22Rv1 (cell line): ENCODE results near the gene UNC5C.

Source experiments
- ZFX ChIP-seq: fragments of 450-650 bp; IDR thresholded peaks from 2 replicates; pipeline ENCODE4 v1.6.1; 2017; ENCODE audit warnings: antibody characterized with exemption, borderline replicate concordance
- TF ChIP-seq, protein P1 (sequence below): fragments of 450-650 bp; IDR thresholded peaks from 2 replicates; pipeline ENCODE4 v1.5.1; 2017; ENCODE audit warnings: mild to moderate bottlenecking

DNA sequence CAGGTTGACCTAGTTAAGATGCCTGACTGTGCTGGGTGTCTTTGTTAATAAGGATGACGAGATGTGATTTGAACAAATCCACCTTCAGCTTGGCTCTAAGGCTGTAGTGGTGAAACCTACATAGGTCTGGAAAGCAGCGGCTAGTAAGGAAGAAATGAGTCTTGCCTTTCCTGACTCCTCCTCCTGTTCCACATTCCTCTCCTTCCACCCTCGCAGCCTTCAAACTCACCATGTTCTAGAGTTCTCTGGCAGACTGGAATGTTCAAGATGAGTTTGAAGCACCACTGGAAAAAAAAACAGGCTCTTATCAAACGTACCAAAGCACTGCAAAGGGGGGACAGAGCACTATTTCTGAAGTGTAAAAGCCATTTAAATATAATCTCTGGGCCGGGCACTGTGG, 395.6 kb downstream of the UNC5C start:
- TF ChIP-seq, protein P1, sequence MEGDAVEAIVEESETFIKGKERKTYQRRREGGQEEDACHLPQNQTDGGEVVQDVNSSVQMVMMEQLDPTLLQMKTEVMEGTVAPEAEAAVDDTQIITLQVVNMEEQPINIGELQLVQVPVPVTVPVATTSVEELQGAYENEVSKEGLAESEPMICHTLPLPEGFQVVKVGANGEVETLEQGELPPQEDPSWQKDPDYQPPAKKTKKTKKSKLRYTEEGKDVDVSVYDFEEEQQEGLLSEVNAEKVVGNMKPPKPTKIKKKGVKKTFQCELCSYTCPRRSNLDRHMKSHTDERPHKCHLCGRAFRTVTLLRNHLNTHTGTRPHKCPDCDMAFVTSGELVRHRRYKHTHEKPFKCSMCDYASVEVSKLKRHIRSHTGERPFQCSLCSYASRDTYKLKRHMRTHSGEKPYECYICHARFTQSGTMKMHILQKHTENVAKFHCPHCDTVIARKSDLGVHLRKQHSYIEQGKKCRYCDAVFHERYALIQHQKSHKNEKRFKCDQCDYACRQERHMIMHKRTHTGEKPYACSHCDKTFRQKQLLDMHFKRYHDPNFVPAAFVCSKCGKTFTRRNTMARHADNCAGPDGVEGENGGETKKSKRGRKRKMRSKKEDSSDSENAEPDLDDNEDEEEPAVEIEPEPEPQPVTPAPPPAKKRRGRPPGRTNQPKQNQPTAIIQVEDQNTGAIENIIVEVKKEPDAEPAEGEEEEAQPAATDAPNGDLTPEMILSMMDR = no peak
- no peak for TF ChIP-seq ZFX
